ENCODE results near the gene ANK2.

- no peak for TF ChIP-seq CTCF (IDR thresholded peaks at IDR 0.05)
- TF ChIP-seq POLR2A (IDR thresholded peaks at IDR 0.05) = no peak
These were observed 361.2 kb downstream of the ANK2 start for GRCh38 chr4:113410686-113411085.

Data from thyroid gland (tissue), 4 donors.